Gastrocnemius medialis (tissue), 4 donors: ENCODE measurements around the gene DSE.

Experiments
- POLR2A ChIP-seq, 2 donors: fragments of 450-650 bp; IDR thresholded peaks; one replicate each; pipeline ENCODE4 v1.6.1; 2017; ENCODE audit warnings: antibody characterized with exemption in 2 of 2, mild to moderate bottlenecking in 2 of 2, moderate library complexity in 2 of 2
- TF ChIP-seq, protein P1 (sequence below), 5 experiments: fragments of 450-650 bp in 3 of 5; fragments of 200-600 bp in 2 of 5; sonication (generic) in 2 of 5; IDR thresholded peaks in 4 of 5; conservative IDR thresholded peaks in 1 of 5; 1 replicate in 4 of 5; 2 replicates in 1 of 5; pipeline ENCODE4 v1.5.1; 2016 to 2019; ENCODE audit warnings: antibody characterized with exemption in 5 of 5, mild to moderate bottlenecking in 3 of 5, moderate library complexity in 3 of 5

GRCh38 chr6:116434056-116434725, 63.4 kb downstream of the DSE start:
- TF ChIP-seq POLR2A (IDR thresholded peaks at IDR 0.05), result no peak
- TF ChIP-seq, protein P1, sequence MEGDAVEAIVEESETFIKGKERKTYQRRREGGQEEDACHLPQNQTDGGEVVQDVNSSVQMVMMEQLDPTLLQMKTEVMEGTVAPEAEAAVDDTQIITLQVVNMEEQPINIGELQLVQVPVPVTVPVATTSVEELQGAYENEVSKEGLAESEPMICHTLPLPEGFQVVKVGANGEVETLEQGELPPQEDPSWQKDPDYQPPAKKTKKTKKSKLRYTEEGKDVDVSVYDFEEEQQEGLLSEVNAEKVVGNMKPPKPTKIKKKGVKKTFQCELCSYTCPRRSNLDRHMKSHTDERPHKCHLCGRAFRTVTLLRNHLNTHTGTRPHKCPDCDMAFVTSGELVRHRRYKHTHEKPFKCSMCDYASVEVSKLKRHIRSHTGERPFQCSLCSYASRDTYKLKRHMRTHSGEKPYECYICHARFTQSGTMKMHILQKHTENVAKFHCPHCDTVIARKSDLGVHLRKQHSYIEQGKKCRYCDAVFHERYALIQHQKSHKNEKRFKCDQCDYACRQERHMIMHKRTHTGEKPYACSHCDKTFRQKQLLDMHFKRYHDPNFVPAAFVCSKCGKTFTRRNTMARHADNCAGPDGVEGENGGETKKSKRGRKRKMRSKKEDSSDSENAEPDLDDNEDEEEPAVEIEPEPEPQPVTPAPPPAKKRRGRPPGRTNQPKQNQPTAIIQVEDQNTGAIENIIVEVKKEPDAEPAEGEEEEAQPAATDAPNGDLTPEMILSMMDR (IDR thresholded peaks at IDR 0.05 in 4 of 5, conservative IDR thresholded peaks at IDR 0.05 in 1 of 5), result no peak
